ENCODE data around the gene RGS9. TPM values are rescaled to one million over a fixed set of nuclear protein-coding genes. Genes with fewer than 3 reads are reported as not detected.

RGS9 gene
- total and polyA plus RNA-seq, 4 donors: 2.1 to 10.6 (median 3.3) TPM

DNA sequence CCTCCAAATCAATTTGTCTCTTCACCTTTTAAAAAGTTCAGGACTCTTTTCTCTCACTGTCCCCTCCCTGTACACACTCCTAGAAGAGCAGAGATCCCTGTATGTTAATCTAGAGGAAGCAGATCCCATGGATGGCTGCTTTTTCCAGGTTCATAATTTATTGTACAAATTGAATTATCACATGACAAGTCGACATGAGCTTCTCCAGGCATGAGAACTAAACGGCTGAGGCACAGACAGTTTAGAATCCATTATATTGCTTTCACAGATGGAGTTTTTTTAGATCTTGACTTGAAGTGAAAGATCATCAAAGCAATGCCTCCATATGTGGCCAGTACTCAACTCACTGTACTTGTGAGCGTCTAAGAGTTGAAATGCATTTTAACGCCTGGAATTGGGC lies 47.9 kb downstream of the RGS9 start:
- no peaks in the 10 kb centered on the region for H3K36me3 ChIP-seq (ENCODE audit: control insufficient read depth in 4 of 4, insufficient read depth in 4 of 4, low read length in 4 of 4)
- peaks cover 0 to 10% (median 0%) of the 10 kb centered on the region in 5 donors for H3K4me1 ChIP-seq (ENCODE audit: control insufficient read depth in 5 of 5, insufficient read depth in 5 of 5, low read length in 5 of 5)
- DNase-seq: no peak
- TF ChIP-seq, protein P1, sequence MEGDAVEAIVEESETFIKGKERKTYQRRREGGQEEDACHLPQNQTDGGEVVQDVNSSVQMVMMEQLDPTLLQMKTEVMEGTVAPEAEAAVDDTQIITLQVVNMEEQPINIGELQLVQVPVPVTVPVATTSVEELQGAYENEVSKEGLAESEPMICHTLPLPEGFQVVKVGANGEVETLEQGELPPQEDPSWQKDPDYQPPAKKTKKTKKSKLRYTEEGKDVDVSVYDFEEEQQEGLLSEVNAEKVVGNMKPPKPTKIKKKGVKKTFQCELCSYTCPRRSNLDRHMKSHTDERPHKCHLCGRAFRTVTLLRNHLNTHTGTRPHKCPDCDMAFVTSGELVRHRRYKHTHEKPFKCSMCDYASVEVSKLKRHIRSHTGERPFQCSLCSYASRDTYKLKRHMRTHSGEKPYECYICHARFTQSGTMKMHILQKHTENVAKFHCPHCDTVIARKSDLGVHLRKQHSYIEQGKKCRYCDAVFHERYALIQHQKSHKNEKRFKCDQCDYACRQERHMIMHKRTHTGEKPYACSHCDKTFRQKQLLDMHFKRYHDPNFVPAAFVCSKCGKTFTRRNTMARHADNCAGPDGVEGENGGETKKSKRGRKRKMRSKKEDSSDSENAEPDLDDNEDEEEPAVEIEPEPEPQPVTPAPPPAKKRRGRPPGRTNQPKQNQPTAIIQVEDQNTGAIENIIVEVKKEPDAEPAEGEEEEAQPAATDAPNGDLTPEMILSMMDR (IDR thresholded peaks at IDR 0.05; ENCODE audit: control extremely low read depth, extremely low read depth): no peak
- H3K27me3 ChIP-seq (ENCODE audit: control insufficient read depth in 3 of 3, insufficient read depth in 3 of 3, low read length in 2 of 3): no peaks in the 10 kb centered on the region
- WGBS, 2 donors: 84 to 85% methylated on average over 4 of the region's 4 CpGs
- no peak overlapping the region for H3K9ac ChIP-seq (ENCODE audit: insufficient read depth in 1 of 2, low read length in 2 of 2)
- no peak overlapping the region for H3K27ac ChIP-seq (ENCODE audit: low read depth in 1 of 2, low read length in 1 of 2)
- H3K4me3 ChIP-seq: no peak overlapping the region
- H3K9me3 ChIP-seq (ENCODE audit: control insufficient read depth in 4 of 4, insufficient read depth in 3 of 4, low read length in 3 of 4): no peaks in the 10 kb centered on the region
- ATAC-seq (ENCODE audit: insufficient read depth, low FRiP score): no peak

- 89 to 91% methylated on average over 13 of the region's 13 CpGs for WGBS, 2 donors
- Histone ChIP-seq H3K9ac (ENCODE audit: insufficient read depth in 1 of 2, low read length in 2 of 2) (no peak overlapping the region), H3K9me3 (ENCODE audit: control insufficient read depth in 4 of 4, insufficient read depth in 3 of 4, low read length in 3 of 4) (no peaks in the 10 kb centered on the region), H3K4me3 (no peak overlapping the region), H3K4me1 (ENCODE audit: control insufficient read depth in 5 of 5, insufficient read depth in 5 of 5, low read length in 5 of 5) (peaks cover 0 to 10% (median 0%) of the 10 kb centered on the region in 5 donors), H3K27ac (ENCODE audit: low read depth in 1 of 2, low read length in 1 of 2) (no peak overlapping the region), H3K27me3 (ENCODE audit: control insufficient read depth in 3 of 3, insufficient read depth in 3 of 3, low read length in 2 of 3) (no peaks in the 10 kb centered on the region), H3K36me3 (ENCODE audit: control insufficient read depth in 4 of 4, insufficient read depth in 4 of 4, low read length in 4 of 4) (no peaks in the 10 kb centered on the region)
- TF ChIP-seq, protein P1 (IDR thresholded peaks at IDR 0.05; ENCODE audit: control extremely low read depth, extremely low read depth): no peak
- DNase-seq: no peak
- no peak for ATAC-seq (ENCODE audit: insufficient read depth, low FRiP score)
Measured at GRCh38 chr17:65185668-65186382, 48.7 kb downstream of the RGS9 start.

- Histone ChIP-seq H3K27ac (ENCODE audit: low read depth in 1 of 2, low read length in 1 of 2) (no peak overlapping the region), H3K9me3 (ENCODE audit: control insufficient read depth in 4 of 4, insufficient read depth in 3 of 4, low read length in 3 of 4) (no peaks in the 10 kb centered on the region), H3K4me3 (no peak overlapping the region), H3K36me3 (ENCODE audit: control insufficient read depth in 4 of 4, insufficient read depth in 4 of 4, low read length in 4 of 4) (no peaks in the 10 kb centered on the region), H3K9ac (ENCODE audit: insufficient read depth in 1 of 2, low read length in 2 of 2) (no peak overlapping the region), H3K4me1 (ENCODE audit: control insufficient read depth in 5 of 5, insufficient read depth in 5 of 5, low read length in 5 of 5) (peaks cover 0 to 2% (median 0%) of the 10 kb centered on the region in 5 donors), H3K27me3 (ENCODE audit: control insufficient read depth in 3 of 3, insufficient read depth in 3 of 3, low read length in 2 of 3) (no peaks in the 10 kb centered on the region)
- ATAC-seq (ENCODE audit: insufficient read depth, low FRiP score): no peak
- TF ChIP-seq, protein P1 (IDR thresholded peaks at IDR 0.05; ENCODE audit: control extremely low read depth, extremely low read depth): no peak
- no peak for DNase-seq
- 91 to 95% methylated on average over 6 of the region's 6 CpGs for whole genome bisulfite sequencing, 2 donors
Measured at GRCh38 chr17:65190467-65191097, 53.4 kb downstream of the RGS9 start.

All from lung (tissue), 12 donors.